ENCODE results near the gene RIC1. TPM values are rescaled to one million over a fixed set of nuclear protein-coding genes. Genes with fewer than 3 reads are reported as not detected.

The RIC1 gene
- total RNA-seq, 1 experiment from 2014 or later: 13.8 TPM

- Histone ChIP-seq H3K4me2 (no peak overlapping the region), H3K9me3 (ENCODE audit: insufficient read depth, low read depth) (no peaks in the 10 kb centered on the region), H3K9me2 (ENCODE audit: insufficient read depth) (no peaks in the 10 kb centered on the region), H3K27ac (no peak overlapping the region), H2AFZ (no peak overlapping the region), H3F3A (ENCODE audit: insufficient read depth, low read depth) (no peaks in the 10 kb centered on the region), H3K79me2 (ENCODE audit: low read depth) (no peaks in the 10 kb centered on the region), H3K36me3 (ENCODE audit: low read depth) (no peaks in the 10 kb centered on the region), H3K4me3 (no peak overlapping the region), H3K27me3 (ENCODE audit: insufficient read depth, low read depth) (no peaks in the 10 kb centered on the region), H3K4me1 (replicated peaks; ENCODE audit: insufficient read depth) (no peaks in the 10 kb centered on the region), H4K20me1 (ENCODE audit: insufficient read depth) (no peaks in the 10 kb centered on the region)
- no peak for DNase-seq
- POLR2A ChIA-PET (ENCODE audit: unreplicated experiment): no interaction called here
- BruUV-seq (replicated peaks): no TSS peak
- intact Hi-C loops (cut with micrococcal nuclease; ENCODE audit: unreplicated experiment): no loop called here
- CTCF ChIA-PET: no interaction called here
- TF ChIP-seq EZH2 (IDR thresholded peaks at IDR 0.05; ENCODE audit: low read depth) (no peak), CTCF (conservative IDR thresholded peaks at IDR 0.05) (no peak)
These were observed 107.8 kb downstream of the RIC1 start for GRCh38 chr9:5736563-5737346.

- H3F3A ChIP-seq (ENCODE audit: insufficient read depth, low read depth): no peaks in the 10 kb centered on the region
- no peaks in the 10 kb centered on the region for H3K27me3 ChIP-seq (ENCODE audit: insufficient read depth, low read depth)
- H3K79me2 ChIP-seq (ENCODE audit: low read depth): no peaks in the 10 kb centered on the region
- intact Hi-C loops (cut with micrococcal nuclease; ENCODE audit: unreplicated experiment): no loop called here
- no peaks in the 10 kb centered on the region for H3K4me1 ChIP-seq (replicated peaks; ENCODE audit: insufficient read depth)
- no peak overlapping the region for H3K27ac ChIP-seq
- no peaks in the 10 kb centered on the region for H4K20me1 ChIP-seq (ENCODE audit: insufficient read depth)
- CTCF ChIA-PET: no interaction called here
- no peak for DNase-seq
- H3K36me3 ChIP-seq (ENCODE audit: low read depth): no peaks in the 10 kb centered on the region; the same call in 1 of the 2 replicates
- POLR2A ChIA-PET (ENCODE audit: unreplicated experiment): no interaction called here
- TF ChIP-seq CTCF (conservative IDR thresholded peaks at IDR 0.05) (no peak), EZH2 (IDR thresholded peaks at IDR 0.05; ENCODE audit: low read depth) (no peak)
- H3K9me3 ChIP-seq (ENCODE audit: insufficient read depth, low read depth): no peaks in the 10 kb centered on the region
- no peaks in the 10 kb centered on the region for H3K9me2 ChIP-seq (ENCODE audit: insufficient read depth)
- H3K4me2 ChIP-seq: no peak overlapping the region
- no TSS peak for BruUV-seq (replicated peaks)
- no peak overlapping the region for H3K4me3 ChIP-seq
- H2AFZ ChIP-seq: no peak overlapping the region
These were observed 114.2 kb downstream of the RIC1 start for GRCh38 chr9:5743109-5743508.

- no peaks in the 10 kb centered on the region for H3K4me1 ChIP-seq (replicated peaks; ENCODE audit: insufficient read depth)
- intact Hi-C loops (cut with micrococcal nuclease; ENCODE audit: unreplicated experiment): no loop called here
- no peaks in the 10 kb centered on the region for H3K79me2 ChIP-seq (ENCODE audit: low read depth)
- BruUV-seq (replicated peaks): no TSS peak
- ChIA-PET POLR2A (ENCODE audit: unreplicated experiment) (no interaction called here), CTCF (no interaction called here)
- no peaks in the 10 kb centered on the region for H3K9me3 ChIP-seq (ENCODE audit: insufficient read depth, low read depth)
- no peaks in the 10 kb centered on the region for H3F3A ChIP-seq (ENCODE audit: insufficient read depth, low read depth)
- H3K36me3 ChIP-seq (ENCODE audit: low read depth): no peaks in the 10 kb centered on the region; the same call in 1 of the 2 replicates
- no peaks in the 10 kb centered on the region for H3K27me3 ChIP-seq (ENCODE audit: insufficient read depth, low read depth)
- no peak overlapping the region for H3K4me3 ChIP-seq
- H3K27ac ChIP-seq: no peak overlapping the region
- no peak overlapping the region for H2AFZ ChIP-seq
- TF ChIP-seq EZH2 (IDR thresholded peaks at IDR 0.05; ENCODE audit: low read depth) (no peak), CTCF (conservative IDR thresholded peaks at IDR 0.05) (no peak)
- H3K4me2 ChIP-seq: no peak overlapping the region
- no peaks in the 10 kb centered on the region for H4K20me1 ChIP-seq (ENCODE audit: insufficient read depth)
- H3K9me2 ChIP-seq (ENCODE audit: insufficient read depth): no peaks in the 10 kb centered on the region
- DNase-seq: no peak
These were observed 119.5 kb downstream of the RIC1 start for GRCh38 chr9:5748438-5748837.
